Common myeloid progenitor, CD34-positive (primary cell): ENCODE results near the gene RCOR1.

Experiments
- CTCF ChIA-PET: fragments of 350-600 bp; sonication (Branson Sonifier 250); formaldehyde crosslinking; loops from one replicate; lab custom pipeline; 2021; ENCODE audit warnings: antibody characterized with exemption; lab: Charles Lee
- POLR2A ChIA-PET: fragments of 350-600 bp; sonication (Branson Sonifier 250); formaldehyde crosslinking; loops from one replicate; lab custom pipeline; 2021; ENCODE audit warnings: antibody characterized with exemption; lab: Charles Lee
- DNase-seq, 3 donors: peaks; one replicate each; pipeline versions ENCODE4 v3.0.0 to v3.0.0-alpha.2; 2013
- H3K27ac ChIP-seq, 2 experiments: 1 replicate in 1 of 2; 2 replicates in 1 of 2; pipeline ENCODE4 v1.7.0; 2013; ENCODE audit warnings: inconsistent platforms in 2 of 2, low read length in 2 of 2, mild to moderate bottlenecking in 2 of 2, low read depth in 1 of 2, moderate library complexity in 1 of 2; ENCODE audit not compliant: severe bottlenecking in 2 of 2, insufficient read depth in 1 of 2, poor library complexity in 1 of 2
- H3K27me3 ChIP-seq, 5 experiments: replicated peaks in 2 of 5; 1 replicate in 3 of 5; 2 replicates in 2 of 5; pipeline versions ENCODE4 v1.6.1 to v1.7.0; 2013; ENCODE audit warnings: low read length in 4 of 5, mild to moderate bottlenecking in 2 of 5, moderate library complexity in 2 of 5, inconsistent platforms in 1 of 5; ENCODE audit not compliant: insufficient read depth in 5 of 5, control insufficient read depth in 4 of 5
- H3K36me3 ChIP-seq, 4 experiments: 1 replicate in 2 of 4; 2 replicates in 2 of 4; pipeline versions ENCODE4 v1.6.1 to v1.7.0; 2013; ENCODE audit warnings: low read length in 3 of 4, control low read depth in 1 of 4, mild to moderate bottlenecking in 1 of 4; ENCODE audit not compliant: control insufficient read depth in 4 of 4, insufficient read depth in 4 of 4
- H3K4me1 ChIP-seq, 4 experiments: 1 replicate in 3 of 4; 2 replicates in 1 of 4; pipeline versions ENCODE4 v1.6.1 to v1.7.1; 2013; ENCODE audit warnings: low read length in 3 of 4, mild to moderate bottlenecking in 3 of 4, control low read depth in 1 of 4, inconsistent platforms in 1 of 4, moderate library complexity in 1 of 4; ENCODE audit not compliant: control insufficient read depth in 4 of 4, insufficient read depth in 4 of 4; ENCODE audit errors: control extremely low read depth in 1 of 4
- H3K4me3 ChIP-seq, 7 experiments: 1 replicate in 4 of 7; 2 replicates in 3 of 7; pipeline versions ENCODE4 v1.5.1 to v1.7.0; 2013; ENCODE audit warnings: mild to moderate bottlenecking in 7 of 7, low read length in 6 of 7, moderate library complexity in 6 of 7, inconsistent platforms in 2 of 7, low read depth in 2 of 7, control low read depth in 1 of 7; ENCODE audit not compliant: insufficient read depth in 4 of 7, control insufficient read depth in 1 of 7; ENCODE audit errors: extremely low read depth in 1 of 7
- H3K9me3 ChIP-seq, 5 experiments: 1 replicate in 4 of 5; 2 replicates in 1 of 5; pipeline versions ENCODE4 v1.6.1 to v1.7.1; 2013; ENCODE audit warnings: low read length in 4 of 5, mild to moderate bottlenecking in 2 of 5, inconsistent platforms in 1 of 5, low read depth in 1 of 5, moderate library complexity in 1 of 5; ENCODE audit not compliant: control insufficient read depth in 4 of 5, insufficient read depth in 2 of 5; ENCODE audit errors: control extremely low read depth in 1 of 5
- WGBS: methylation state at CpG from one replicate; pipeline ENCODE4 v1.1.5; 2013; ENCODE audit not compliant: insufficient coverage; 5-methylcytosine and 5-hydroxymethylcytosine counted together

Gene RCOR1

DNA sequence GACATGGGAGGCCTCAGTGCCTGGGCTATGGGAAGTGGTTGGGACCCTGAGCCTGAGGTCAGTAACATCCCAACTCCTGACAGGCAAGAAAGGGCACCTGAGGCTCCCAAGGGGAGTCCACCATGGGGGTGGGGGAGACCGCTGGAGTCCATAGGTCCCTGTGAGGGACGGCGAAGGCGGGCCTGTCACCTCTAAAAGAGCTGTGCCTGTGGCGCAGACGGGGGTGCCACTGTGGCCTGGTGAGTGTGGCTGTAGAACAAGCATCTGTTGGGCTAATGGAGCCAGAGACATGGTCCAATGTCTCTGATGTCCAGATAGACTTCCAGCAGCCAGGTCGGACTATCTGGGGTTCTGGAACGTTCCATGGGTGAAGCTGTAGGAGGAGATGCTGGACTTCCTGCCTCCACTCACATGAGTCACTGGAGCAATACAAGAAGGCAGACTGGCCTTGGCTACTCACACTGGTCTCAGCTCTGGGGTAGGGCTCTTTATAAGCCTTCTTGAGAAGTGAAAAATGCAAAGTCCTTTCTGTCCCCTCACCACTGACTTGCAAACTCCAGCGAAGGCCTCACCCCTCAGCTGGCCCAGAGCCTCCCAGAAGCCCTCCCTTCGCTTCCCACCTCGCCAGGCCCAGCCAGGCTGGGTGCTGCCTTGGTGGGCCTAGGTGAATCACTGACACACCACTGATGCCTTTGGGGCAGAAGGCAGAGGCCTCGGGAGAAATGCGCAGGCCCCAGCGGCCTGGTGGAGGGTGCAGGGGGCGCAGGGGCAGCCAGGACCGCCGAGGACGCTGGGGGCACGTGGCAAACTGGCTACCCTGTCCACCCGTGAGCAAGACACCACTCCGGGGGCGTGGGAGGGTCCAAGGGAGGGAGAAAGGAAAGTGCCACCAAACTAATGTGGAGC, 183.7 kb downstream of the RCOR1 start:
- DNase-seq: no peak
- WGBS: 94% methylated on average over 21 of the region's 22 CpGs
- H3K27me3 ChIP-seq: no peaks in the 10 kb centered on the region
- ChIA-PET CTCF (interaction anchor here (1.6 kb wide), 1 partner anchor 10 kb away, joined by 4 read pairs; no protein-coding TSS in a partner anchor), POLR2A (interaction anchor here (0.6 kb wide), 2 partner anchors 138 to 216 kb away, joined by 3 to 10 read pairs; no protein-coding TSS in a partner anchor)
- no peaks in the 10 kb centered on the region for H3K36me3 ChIP-seq
- no peak overlapping the region for H3K27ac ChIP-seq
- H3K9me3 ChIP-seq: no peaks in the 10 kb centered on the region
- H3K4me3 ChIP-seq: peak overlapping the region in 4 of 7 experiments; percentile 0 to 73 (median 52)
- peaks cover 12 to 33% (median 25%) of the 10 kb centered on the region in 4 experiments for H3K4me1 ChIP-seq

DNA sequence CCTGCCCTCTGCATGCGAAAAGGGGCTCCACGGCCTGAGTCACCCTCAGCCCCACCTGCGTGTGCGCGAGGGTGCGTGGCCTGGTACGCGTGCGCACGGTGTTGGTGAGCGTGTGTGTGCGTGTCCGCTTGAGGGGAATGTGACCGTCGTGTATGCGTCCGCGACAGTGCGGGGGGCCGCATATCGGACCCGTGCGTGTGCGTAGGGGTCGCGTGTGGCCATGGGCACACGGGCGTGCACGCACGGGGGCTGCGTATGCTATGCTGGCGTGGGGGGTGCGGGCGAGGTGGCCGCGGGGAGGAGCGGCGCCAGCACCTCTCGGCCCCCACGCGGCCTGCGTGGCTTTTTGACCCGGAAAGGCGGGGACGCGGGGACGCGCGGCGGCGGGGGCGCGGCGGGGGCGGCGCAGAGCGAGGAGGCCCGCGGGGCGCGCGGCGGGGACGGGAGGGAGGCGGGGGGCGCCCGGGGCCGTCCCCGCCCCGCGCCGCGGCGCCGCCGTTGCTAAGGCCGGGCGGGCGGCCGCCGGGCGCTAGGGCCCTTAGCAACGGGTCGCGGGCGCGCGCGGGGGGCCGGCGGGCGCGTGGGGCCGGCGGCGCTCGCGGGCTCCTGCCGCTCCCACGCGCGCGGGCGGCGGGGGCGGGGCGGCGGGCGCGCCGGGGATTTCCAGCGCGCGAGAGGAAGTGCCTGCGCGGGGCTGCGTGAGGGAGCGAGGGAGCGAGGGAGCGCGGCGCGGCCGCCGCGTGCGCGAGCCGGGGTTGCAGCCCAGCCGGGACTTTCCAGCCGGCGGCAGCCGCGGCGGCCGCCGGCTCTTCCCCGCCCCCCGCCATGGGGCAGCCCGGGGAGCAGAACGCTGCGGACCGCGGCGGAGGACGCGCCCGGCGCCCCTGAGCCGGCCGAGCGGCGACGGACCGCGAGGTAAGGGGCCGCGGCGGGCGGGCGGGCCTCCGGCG, 184.6 kb downstream of the RCOR1 start, which contains the start of gene TRAF3:
TRAF3 (plus strand) TSS at position 689 of the 950 bp plus-strand sequence. CDS start 92,753 bp downstream, outside the sequence.
- H3K36me3 ChIP-seq: no peaks in the 10 kb centered on the region
- DNase-seq: peak; percentile 86 to 96 (median 95)
- H3K27me3 ChIP-seq: no peaks in the 10 kb centered on the region
- CTCF ChIA-PET: no interaction called here
- POLR2A ChIA-PET: no interaction called here
- H3K4me3 ChIP-seq: peak within 1 kb of the TSS; percentile 74 to 97 (median 80)
- peaks cover 12 to 33% (median 25%) of the 10 kb centered on the region in 4 experiments for H3K4me1 ChIP-seq
- 24% methylated on average over 91 of the region's 163 CpGs for WGBS
- peak within 1 kb of the TSS; percentile 68 to 87 for H3K27ac ChIP-seq
- no peaks in the 10 kb centered on the region for H3K9me3 ChIP-seq

DNA sequence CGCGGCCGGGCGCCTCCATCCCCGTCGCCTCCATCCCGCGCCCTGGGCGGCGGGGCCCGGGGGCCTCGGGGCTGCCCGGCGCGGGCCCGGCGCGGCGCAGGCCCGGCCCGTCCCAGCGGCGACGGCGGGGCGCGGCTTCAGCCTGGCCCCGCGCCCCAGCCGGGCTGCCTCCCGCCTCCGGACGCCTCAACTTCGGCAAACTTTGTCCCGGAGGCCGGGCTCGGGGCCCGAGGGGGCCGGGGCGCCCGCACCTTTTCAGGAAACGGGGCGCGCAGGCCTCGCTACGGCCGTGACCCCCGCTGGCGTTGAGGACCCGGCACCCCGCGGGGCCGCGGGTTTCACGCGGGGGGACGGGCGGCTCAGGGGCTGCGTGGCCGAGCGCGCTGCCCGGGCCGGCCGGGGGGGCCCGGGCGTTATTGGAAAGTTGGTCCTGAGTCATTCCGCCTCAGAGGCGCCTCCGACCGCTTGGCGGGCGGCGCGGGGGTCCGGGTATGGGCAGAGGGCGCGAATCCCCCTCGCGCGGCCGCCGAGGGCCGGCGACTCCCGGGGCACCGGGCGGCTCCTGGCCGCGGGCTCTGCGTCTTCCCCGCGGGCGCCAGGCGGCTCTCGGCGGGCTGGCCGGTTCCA, 185.4 kb downstream of the RCOR1 start:
- H3K4me3 ChIP-seq: peak overlapping the region; percentile 74 to 97 (median 80)
- H3K36me3 ChIP-seq: no peaks in the 10 kb centered on the region
- H3K9me3 ChIP-seq: no peaks in the 10 kb centered on the region
- H3K27me3 ChIP-seq: no peaks in the 10 kb centered on the region
- ChIA-PET CTCF (interaction anchor here (1.0 kb wide), 1 partner anchor 65 kb away, joined by 3 read pairs; no protein-coding TSS in a partner anchor), POLR2A (no interaction called here)
- H3K27ac ChIP-seq: peak overlapping the region; percentile 68 to 87
- under 1% methylated on average over 77 of the region's 98 CpGs for WGBS
- peaks cover 12 to 33% (median 25%) of the 10 kb centered on the region in 4 experiments for H3K4me1 ChIP-seq
- peak in 1 of 3 donors; percentile 42 for DNase-seq

DNA sequence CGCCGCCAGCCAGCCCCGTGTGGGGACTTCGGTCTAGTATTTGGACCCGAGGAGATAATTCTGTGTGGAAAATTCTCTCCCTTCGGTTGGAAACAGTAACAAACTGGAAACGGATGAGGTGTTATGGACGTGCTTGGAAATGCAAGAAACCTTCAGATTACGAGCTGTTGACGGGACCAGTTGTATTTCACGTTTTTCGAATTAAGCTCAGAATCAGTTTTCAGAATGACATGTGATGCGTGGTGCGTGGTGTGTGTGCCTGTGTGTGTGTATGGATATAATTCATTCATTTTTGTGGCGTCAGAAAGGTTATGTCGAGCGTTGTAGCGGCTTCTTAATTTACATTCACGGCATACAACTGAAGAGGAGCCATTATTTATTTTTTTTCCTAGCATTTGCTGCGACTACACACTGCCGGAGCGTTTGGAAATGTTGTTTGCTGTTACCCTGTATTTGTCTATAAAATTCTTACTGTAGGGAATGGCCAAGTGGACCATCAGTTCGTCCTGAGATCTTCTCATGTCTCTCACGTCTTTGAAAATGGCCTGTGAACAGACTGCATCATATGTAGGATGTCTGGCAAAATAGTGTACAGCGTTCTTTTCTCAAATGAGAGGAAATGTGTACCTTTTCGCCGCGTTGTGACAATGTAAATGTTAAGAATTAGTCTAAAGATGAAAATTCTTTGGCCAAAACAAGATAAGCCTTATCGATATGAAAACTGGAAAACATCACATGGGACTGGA, 186.1 kb downstream of the RCOR1 start:
- Histone ChIP-seq H3K9me3 (no peaks in the 10 kb centered on the region), H3K27me3 (no peaks in the 10 kb centered on the region), H3K27ac (peak overlapping the region; percentile 68 to 87), H3K4me1 (peaks cover 12 to 33% (median 25%) of the 10 kb centered on the region in 4 experiments), H3K36me3 (no peaks in the 10 kb centered on the region), H3K4me3 (peak overlapping the region; percentile 74 to 97 (median 80))
- POLR2A ChIA-PET: no interaction called here
- 27% methylated on average over 20 of the region's 29 CpGs for WGBS
- CTCF ChIA-PET: interaction anchor here (1.0 kb wide), 1 partner anchor 64 kb away, joined by 3 read pairs; no protein-coding TSS in a partner anchor
- DNase-seq: peak in 2 of 3 donors; percentile 54 to 59

DNA sequence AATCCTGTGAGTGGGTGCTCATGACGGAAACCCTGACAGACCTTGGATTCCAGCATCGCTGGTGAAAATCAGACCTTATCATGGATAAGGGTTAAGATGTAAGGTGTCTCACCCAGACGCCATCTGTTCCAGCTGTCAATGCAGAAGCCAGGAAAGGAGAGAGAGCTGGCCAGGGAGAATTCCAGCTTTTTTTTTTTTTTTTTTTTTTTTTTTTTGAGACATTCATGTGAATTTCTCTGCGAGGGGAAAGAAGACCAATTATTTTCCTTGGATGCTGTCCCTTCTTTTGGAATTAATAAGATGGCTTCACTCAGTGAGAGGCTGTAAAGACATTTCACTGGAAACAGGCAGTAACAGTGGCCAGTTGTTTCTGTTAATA, 186.6 kb downstream of the RCOR1 start:
- no peaks in the 10 kb centered on the region for H3K9me3 ChIP-seq
- WGBS: 90% methylated on average over 3 of the region's 4 CpGs

More for the DNA sequence above, 186.6 kb downstream of the RCOR1 start:
- Histone ChIP-seq H3K4me3 (peak overlapping the region in 6 of 7 experiments; percentile 74 to 97 (median 84)), H3K27ac (no peak overlapping the region), H3K27me3 (no peaks in the 10 kb centered on the region), H3K4me1 (peaks cover 12 to 33% (median 25%) of the 10 kb centered on the region in 4 experiments), H3K36me3 (no peaks in the 10 kb centered on the region)
- ChIA-PET CTCF (no interaction called here), POLR2A (no interaction called here)
- DNase-seq: no peak
